ENCODE results near the gene ERG. TPM values are rescaled to one million over a fixed set of nuclear protein-coding genes. Genes with fewer than 3 reads are reported as not detected.

The ERG gene
- total and polyA plus RNA-seq, 2 of the 13 experiments (the other 11 are each of a cell fraction or from before 2014, with no cell fraction given), result not detected

DNA sequence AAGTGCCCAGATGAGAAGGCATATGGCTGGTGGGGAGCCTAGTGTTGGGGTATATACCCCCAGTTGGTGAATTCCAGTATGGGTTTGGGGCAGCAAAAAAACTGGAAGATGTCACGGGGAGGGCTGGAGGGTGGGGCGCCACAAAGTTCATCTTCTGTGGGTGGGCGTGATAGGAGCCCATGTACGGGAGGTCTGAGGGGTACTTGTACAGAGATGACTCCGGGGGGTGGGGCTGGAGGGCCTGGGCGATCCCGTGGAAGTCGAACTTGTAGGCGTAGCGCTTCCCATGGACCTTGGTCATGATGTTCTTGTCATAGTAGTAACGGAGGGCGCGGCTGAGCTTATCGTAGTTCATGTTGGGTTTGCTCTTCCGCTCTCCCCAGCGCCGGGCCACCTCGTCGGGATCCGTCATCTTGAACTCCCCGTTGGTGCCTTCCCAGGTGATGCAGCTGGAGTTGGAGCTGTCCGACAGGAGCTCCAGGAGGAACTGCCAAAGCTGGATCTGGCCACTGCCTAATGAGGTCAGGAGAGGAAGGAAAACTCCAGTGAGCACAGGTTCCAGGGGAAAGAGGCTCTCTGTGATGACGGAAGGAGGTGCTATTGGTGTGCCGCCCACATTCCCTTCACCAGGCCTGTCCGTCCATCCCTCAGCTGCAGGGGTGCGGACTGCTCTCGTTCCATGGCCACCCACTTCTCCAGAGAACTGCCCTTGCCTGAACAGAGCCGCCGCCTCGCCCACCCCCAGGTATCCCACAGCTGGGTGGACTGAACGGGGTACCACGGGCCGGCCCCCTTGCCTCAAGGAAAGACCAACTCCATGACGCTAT lies 114.7 kb downstream of the ERG start:
- Histone ChIP-seq H3K9me3 (ENCODE audit: low read length) (no peaks in the 10 kb centered on the region), H4K20me1 (ENCODE audit: insufficient read depth, low read length) (no peaks in the 10 kb centered on the region), H3K27ac (ENCODE audit: extremely low read length, insufficient read depth, low read length) (no peak overlapping the region), H3K4me2 (ENCODE audit: low read depth, low read length) (no peak overlapping the region), H2AFZ (ENCODE audit: low read length) (no peak overlapping the region), H3K4me3 (replicated peaks in 1 of 3; ENCODE audit: insufficient read depth in 1 of 3, low read depth in 2 of 3, low read length in 3 of 3) (no peak overlapping the region), H3K36me3 (replicated peaks in 1 of 2; ENCODE audit: control insufficient read depth in 1 of 2, insufficient read depth in 2 of 2, low read length in 2 of 2) (no peaks in the 10 kb centered on the region), H3K9ac (ENCODE audit: insufficient read depth, low read depth, low read length) (no peak overlapping the region), H3K79me2 (ENCODE audit: insufficient read depth, low read length) (no peaks in the 10 kb centered on the region), H3K27me3 (ENCODE audit: control insufficient read depth in 1 of 2, insufficient read depth in 2 of 2, low read length in 2 of 2) (peaks cover 1 to 21% of the 10 kb centered on the region in 2 experiments; a peak in 3 of 5 replicates), H3K4me1 (ENCODE audit: insufficient read depth, low read length) (no peaks in the 10 kb centered on the region)
- no TSS peak for BruUV-seq (replicated peaks)
- no peak for DNase-seq (ENCODE audit: low spot score)
- intact Hi-C loops (cut with micrococcal nuclease; ENCODE audit: unreplicated experiment), result no loop called here
- CTCF ChIA-PET (ENCODE audit: low intra/inter-chr PET ratio, low total read pairs), result no interaction called here
- FAIRE-seq, result no peak
- in situ Hi-C loops (cut with HindIII; ENCODE audit: extremely low pct_ligation_motif_present, low pct_unique_long_range_greater_than_20kb), result no loop called here
- TF ChIP-seq ZNF530 (CRISPR knock-in tag; IDR thresholded peaks at IDR 0.05; ENCODE audit: low read depth) (no peak), ZSCAN25 (CRISPR knock-in tag; IDR thresholded peaks at IDR 0.05) (no peak), ARNT2 (CRISPR knock-in tag; IDR thresholded peaks at IDR 0.05; ENCODE audit: low read depth) (no peak), ZNF83 (CRISPR knock-in tag; IDR thresholded peaks at IDR 0.05; ENCODE audit: borderline replicate concordance) (no peak), NR3C1 (CRISPR knock-in tag; IDR thresholded peaks at IDR 0.05) (no peak), SP2 (CRISPR knock-in tag; IDR thresholded peaks at IDR 0.05) (no peak), MAF1 (CRISPR knock-in tag; IDR thresholded peaks at IDR 0.05; ENCODE audit: borderline replicate concordance) (no peak), HCFC1 (IDR thresholded peaks at IDR 0.05; ENCODE audit: low read depth, low read length) (no peak)
- TF ChIP-seq, protein P1, sequence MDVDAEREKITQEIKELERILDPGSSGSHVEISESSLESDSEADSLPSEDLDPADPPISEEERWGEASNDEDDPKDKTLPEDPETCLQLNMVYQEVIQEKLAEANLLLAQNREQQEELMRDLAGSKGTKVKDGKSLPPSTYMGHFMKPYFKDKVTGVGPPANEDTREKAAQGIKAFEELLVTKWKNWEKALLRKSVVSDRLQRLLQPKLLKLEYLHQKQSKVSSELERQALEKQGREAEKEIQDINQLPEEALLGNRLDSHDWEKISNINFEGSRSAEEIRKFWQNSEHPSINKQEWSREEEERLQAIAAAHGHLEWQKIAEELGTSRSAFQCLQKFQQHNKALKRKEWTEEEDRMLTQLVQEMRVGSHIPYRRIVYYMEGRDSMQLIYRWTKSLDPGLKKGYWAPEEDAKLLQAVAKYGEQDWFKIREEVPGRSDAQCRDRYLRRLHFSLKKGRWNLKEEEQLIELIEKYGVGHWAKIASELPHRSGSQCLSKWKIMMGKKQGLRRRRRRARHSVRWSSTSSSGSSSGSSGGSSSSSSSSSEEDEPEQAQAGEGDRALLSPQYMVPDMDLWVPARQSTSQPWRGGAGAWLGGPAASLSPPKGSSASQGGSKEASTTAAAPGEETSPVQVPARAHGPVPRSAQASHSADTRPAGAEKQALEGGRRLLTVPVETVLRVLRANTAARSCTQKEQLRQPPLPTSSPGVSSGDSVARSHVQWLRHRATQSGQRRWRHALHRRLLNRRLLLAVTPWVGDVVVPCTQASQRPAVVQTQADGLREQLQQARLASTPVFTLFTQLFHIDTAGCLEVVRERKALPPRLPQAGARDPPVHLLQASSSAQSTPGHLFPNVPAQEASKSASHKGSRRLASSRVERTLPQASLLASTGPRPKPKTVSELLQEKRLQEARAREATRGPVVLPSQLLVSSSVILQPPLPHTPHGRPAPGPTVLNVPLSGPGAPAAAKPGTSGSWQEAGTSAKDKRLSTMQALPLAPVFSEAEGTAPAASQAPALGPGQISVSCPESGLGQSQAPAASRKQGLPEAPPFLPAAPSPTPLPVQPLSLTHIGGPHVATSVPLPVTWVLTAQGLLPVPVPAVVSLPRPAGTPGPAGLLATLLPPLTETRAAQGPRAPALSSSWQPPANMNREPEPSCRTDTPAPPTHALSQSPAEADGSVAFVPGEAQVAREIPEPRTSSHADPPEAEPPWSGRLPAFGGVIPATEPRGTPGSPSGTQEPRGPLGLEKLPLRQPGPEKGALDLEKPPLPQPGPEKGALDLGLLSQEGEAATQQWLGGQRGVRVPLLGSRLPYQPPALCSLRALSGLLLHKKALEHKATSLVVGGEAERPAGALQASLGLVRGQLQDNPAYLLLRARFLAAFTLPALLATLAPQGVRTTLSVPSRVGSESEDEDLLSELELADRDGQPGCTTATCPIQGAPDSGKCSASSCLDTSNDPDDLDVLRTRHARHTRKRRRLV (CRISPR knock-in tag; IDR thresholded peaks at IDR 0.05), result no peak
- TF ChIP-seq, protein P2, sequence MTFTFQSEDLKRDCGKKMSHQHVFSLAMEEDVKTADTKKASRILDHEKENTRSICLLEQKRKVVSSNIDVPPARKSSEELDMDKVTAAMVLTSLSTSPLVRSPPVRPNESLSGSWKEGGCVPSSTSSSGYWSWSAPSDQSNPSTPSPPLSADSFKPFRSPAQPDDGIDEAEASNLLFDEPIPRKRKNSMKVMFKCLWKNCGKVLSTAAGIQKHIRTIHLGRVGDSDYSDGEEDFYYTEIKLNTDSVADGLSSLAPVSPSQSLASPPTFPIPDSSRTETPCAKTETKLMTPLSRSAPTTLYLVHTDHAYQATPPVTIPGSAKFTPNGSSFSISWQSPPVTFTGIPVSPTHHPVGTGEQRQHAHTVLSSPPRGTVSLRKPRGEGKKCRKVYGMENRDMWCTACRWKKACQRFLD (CRISPR knock-in tag; IDR thresholded peaks at IDR 0.05; ENCODE audit: borderline replicate concordance), result no peak
- WGBS (ENCODE audit: low lambda C conversion rate), result 45% methylated on average over 23 of the region's 34 CpGs
- no peak for ATAC-seq
- POLR2A ChIA-PET, result no interaction called here

Data from HepG2 (cell line).